NCI-H524 (cell line): ENCODE results near the gene MALAT1.

ENCODE experiments used
- DNase-seq, 2 experiments: peaks; one replicate each; lab custom pipeline; 2025; lab: John Stamatoyannopoulos, UW

MALAT1 gene

GRCh38 chr11:65479184-65480145 is 19.4 kb upstream of the MALAT1 start:
- peak in 1 of 2 experiments; percentile 75 for DNase-seq

- no peak for DNase-seq
Observed at GRCh38 chr11:65482306-65482850, 16.5 kb upstream of the MALAT1 start.

GRCh38 chr11:65485920-65486219 is 13.0 kb upstream of the MALAT1 start:
- no peak for DNase-seq

- DNase-seq = no peak
Observed at GRCh38 chr11:65486570-65487466, 12.0 kb upstream of the MALAT1 start.

GRCh38 chr11:65487467-65488272 is 11.2 kb upstream of the MALAT1 start:
- DNase-seq = peak; percentile 99

GRCh38 chr11:65488273-65489034 is 10.4 kb upstream of the MALAT1 start:
- DNase-seq = no peak

GRCh38 chr11:65489035-65489705 is 9.7 kb upstream of the MALAT1 start:
- DNase-seq = no peak

- peak; percentile 63 to 64 for DNase-seq
Observed at GRCh38 chr11:65489706-65490320, 9.0 kb upstream of the MALAT1 start.

- DNase-seq = no peak
Observed at GRCh38 chr11:65491163-65491465, 7.7 kb upstream of the MALAT1 start.

GRCh38 chr11:65491614-65492386 is 7.0 kb upstream of the MALAT1 start:
- peak; percentile 81 to 84 for DNase-seq

GRCh38 chr11:65492387-65492636 is 6.5 kb upstream of the MALAT1 start:
- no peak for DNase-seq

- peak in 1 of 2 experiments; percentile 35 for DNase-seq
Observed at GRCh38 chr11:65492637-65493366, 6.0 kb upstream of the MALAT1 start.

GRCh38 chr11:65493367-65494176 is 5.3 kb upstream of the MALAT1 start:
- no peak for DNase-seq

GRCh38 chr11:65496304-65497140 is 2.3 kb upstream of the MALAT1 start:
- peak in 1 of 2 experiments; percentile 42 for DNase-seq

- peak; percentile 96 to 99 for DNase-seq
Observed at GRCh38 chr11:65497141-65498041, 1.5 kb upstream of the MALAT1 start.
